SIG-M5 treated with dmso at 0.1 percent for 504 hours (cell line): Measurements from ENCODE around the gene ZNRF4.
"Not testable (repeated sequence)": the region's sequence is repeated elsewhere in the genome, so short reads cannot be mapped to it uniquely, and the experiment has no call there.

Experiments
- DNase-seq: peaks from one replicate; lab custom pipeline; 2025; ENCODE audit not compliant: unreplicated experiment; lab: John Stamatoyannopoulos, UW

The ZNRF4 gene

DNA sequence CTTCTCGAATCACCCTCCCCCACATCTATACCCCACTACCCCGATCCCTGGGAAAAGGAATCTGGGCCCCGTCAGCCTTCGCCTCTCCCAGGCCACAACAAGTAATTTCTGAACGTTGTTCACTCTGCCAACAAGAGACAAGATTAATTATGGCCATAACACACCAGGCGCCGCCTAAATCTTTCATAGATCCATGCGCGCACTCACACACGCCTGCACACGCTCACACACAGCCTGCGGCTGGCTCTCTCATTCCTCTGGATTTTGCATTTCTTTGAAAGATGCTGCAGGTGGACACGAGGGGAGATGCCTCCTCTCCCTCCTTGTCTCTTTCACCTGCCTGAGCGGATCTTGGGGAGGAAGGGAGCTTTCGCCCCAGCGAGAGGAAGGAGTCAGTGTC is 17.1 kb downstream of the ZNRF4 start:
- no peak for DNase-seq

- no peak for DNase-seq
Observed at GRCh38 chr19:5473646-5474045, 18.4 kb downstream of the ZNRF4 start.

- DNase-seq: no peak
Observed at GRCh38 chr19:5477451-5478215, 22.4 kb downstream of the ZNRF4 start.

- DNase-seq: no peak
Observed at GRCh38 chr19:5478241-5478924, 23.2 kb downstream of the ZNRF4 start.

DNA sequence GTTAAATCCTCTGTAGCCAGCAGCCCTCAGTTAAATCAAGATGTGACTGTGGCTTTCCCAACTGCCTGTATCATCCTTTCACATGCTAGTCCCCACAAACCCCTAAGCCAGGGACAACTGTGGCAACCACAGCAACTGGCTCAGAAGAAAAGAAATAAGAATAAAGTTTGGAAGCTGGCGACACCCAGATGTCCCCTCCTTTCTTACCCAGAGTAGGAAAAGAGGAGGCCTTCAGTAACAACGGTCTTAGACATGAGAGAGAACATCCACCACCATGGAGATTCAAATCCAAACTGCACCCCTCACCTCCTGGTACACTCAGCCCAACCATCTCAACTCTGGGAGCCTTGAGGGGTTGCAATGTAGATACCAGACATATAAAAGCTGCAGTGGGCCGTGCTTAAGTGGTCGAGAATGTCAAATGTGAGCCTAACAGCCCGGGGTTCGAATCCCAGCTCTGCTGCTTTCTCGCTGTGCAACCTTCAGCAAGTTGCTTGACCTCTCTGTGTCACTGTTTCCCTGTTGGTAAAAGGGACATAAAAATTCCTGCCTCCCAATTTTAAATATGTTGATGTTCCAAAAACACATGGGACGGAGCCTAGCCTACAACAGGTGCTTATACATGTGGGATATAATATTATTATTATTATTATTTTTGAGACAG is 23.8 kb downstream of the ZNRF4 start:
- no peak for DNase-seq

DNA sequence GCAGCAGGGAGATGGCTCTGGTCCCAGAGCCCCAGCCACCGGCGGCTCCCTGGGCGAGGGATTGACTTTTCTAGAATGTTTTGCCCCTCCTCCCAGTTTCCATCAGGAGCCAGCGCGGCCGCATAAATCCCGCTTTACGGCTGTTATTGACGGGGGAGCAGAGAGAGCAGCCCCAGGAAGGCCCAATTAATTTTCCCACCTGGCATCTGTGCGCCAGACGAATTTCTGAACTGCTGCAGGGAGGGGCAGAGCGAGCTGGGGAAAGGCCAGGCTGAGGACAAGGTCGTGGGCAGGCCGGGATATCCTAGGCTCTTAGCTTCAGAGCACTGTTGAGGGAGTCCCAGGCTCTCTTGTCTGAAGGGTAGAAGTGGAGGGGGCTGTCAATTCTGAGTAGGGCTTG is 24.7 kb downstream of the ZNRF4 start:
- no peak for DNase-seq

DNA sequence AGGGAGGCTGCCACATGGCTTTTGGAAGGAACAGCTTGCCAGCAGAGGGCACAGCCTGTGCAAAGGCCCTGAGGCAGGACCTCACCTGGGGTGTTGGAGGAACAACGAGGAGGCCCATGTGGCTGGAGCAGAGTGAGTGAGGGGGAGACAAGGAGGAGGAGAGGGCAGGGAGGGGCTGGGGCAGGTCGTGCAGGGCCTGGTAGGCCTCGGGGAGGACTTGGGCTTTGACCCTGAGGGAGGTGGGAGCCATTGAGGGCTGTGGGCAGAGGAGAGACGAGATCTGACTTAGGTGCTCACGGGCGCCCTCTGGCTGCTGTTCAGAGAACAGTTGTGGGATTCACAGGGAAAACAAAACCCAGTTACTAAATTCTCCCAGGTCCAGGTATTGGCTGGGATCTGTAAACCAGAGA is 25.2 kb downstream of the ZNRF4 start:
- no peak for DNase-seq

GRCh38 chr19:5481957-5482356 is 26.7 kb downstream of the ZNRF4 start:
- DNase-seq: no peak

GRCh38 chr19:5484398-5485285 is 29.4 kb downstream of the ZNRF4 start:
- no peak for DNase-seq

- DNase-seq: no peak
Observed at GRCh38 chr19:5485286-5485636, 30.0 kb downstream of the ZNRF4 start.

DNA sequence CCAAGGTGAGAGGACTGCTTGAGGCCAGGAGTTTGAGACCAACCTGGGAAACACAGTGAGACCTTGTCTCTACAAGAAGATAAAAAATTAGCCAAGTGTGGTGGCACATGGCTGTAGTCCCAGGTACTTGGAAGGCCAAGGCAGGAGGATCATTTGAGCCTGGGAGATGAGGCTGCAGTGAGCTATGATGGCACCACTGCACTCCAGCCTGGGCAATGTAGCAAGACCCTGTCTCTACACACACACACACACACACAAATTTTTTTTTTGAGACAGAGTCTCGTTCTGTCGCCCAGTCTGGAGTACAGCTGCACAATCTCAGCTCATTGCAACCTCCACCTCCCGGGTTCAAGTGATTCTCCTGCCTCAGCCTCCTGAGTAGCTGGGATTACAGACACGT is 30.4 kb downstream of the ZNRF4 start:
- DNase-seq: not testable (repeated sequence)

DNA sequence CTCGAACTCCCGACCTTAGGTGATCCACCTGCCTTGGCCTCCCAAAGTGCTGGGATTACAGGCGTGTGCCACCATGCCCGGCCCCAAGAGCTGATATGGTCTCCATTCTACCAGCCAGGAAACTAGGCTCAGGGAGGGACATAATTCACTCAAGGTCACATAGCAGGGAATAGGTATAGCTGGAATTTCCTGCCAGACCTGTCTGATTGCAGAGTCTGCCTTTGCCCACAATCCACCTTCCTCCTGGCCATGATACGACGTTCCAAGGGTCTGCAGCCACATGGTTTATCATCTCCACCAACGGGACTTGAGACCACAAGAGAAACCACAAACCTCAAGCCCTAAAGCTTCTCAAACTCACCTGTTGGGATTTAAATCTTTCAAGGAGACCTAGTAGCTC is 32.0 kb downstream of the ZNRF4 start:
- no peak for DNase-seq

DNA sequence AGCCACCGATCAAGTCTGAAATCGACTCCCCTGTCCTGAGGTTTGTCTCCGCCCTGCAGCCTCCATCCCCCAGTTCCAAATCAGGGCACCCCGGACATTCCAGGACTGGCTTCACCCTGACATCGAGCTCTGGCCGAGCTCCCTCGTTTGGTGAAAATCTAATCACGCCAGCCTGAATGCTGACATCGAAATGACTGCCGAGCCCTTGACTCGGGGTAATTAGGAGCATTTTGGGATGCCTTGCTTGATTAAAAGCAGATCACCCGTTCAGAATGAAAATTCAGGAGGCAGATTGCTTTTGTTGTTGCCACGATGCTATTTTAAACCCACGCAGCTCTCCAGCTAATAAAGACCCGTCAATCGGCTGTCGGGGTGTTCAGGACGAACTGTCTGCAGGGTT is 34.3 kb downstream of the ZNRF4 start:
- DNase-seq: no peak

DNA sequence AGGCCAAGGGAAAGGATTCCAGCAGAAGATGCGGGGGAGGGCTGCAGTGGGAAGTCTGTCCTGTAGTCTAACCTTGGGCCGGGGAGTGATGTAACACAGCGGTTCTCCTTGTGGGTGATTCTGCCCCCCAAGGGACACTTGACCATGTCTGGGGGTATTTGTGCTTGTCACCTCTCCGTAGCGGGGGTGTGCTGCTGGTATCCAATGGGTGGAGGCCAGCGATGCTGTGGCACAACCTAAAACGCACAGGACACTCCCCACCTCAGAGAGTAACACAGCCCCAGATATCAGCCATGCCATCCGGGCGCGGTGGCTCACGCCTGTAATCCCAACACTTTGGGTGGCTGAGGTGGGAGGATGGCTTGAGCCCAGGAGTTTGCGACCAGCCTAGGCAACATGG is 36.3 kb downstream of the ZNRF4 start:
- DNase-seq: no peak

GRCh38 chr19:5492281-5492634 is 37.0 kb downstream of the ZNRF4 start:
- DNase-seq: no peak

DNA sequence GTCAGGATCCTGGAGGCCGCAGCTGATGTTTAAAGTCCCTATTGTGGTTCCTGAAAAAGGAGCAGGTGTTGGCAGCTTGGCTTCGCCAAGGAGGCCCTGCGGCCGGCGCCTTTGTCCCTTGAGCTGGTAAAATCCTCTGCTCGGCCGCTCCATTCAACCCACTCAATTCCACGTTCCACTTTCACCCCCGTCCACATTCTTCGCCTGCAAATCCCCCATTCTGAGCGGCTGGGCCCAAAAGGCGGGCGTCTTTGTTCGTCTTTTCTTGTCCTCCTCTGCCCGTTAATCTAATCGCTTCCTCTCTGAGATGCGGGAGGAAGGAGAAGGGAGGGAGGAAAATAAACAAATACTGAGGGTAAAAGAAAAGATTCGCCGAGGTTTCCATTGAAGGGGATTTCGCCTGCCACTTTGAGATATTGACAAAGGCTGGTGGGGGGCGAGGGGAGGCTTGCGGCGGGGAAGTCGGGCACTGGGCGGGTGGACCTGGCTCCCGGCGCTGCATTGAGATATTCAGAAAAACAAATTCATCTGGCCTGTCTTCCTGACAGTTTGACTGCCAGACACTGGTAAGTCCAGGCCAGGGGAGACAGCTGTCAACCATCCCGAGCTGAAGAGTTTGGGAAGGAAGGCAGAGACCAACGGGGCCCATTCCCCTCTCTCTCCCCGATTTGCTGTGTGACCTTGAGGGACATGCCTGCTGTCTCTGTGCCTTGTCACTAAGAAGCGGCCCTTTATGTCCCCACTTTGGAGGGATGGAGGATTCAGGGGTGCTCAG is 37.6 kb downstream of the ZNRF4 start:
- DNase-seq: no peak

DNA sequence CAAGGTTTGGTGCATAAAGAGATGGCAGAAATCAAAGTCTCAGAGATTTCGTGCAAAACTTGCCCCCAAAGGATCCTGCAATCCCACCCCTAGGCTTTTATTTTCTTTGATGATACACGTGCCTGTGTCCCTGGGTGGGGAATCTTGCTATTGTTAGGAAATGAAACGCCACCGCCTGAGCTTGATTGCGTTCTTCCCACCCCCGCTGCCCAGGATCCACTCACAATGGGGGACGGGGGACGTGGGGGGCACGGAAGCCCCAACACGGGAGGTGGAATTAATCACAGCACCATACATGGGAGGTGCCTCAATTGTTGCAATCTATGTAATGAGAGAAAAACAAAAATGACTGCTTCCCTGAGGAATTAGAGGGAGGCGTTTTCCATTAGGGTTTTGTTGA is 39.6 kb downstream of the ZNRF4 start:
- DNase-seq: no peak

DNA sequence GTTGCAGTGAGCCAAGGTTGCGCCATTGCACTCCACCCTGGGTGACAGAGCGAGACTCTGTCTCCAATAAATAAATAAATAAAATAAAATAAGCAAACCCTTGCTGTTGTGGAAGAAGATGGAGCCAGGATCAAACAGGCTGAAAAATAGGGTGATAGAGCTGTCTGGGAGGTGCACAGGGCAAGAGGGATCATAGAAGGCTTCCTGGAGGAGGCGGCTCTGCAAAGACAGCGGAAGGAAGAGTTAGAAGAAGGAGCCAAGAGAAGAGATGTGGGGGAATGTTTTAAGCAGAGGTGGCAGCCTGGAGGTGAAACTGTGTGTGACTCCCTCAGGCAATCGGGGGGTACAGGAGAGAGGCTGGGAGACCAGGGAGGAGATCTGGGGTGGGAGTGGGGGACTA is 40.6 kb downstream of the ZNRF4 start:
- no peak for DNase-seq

DNA sequence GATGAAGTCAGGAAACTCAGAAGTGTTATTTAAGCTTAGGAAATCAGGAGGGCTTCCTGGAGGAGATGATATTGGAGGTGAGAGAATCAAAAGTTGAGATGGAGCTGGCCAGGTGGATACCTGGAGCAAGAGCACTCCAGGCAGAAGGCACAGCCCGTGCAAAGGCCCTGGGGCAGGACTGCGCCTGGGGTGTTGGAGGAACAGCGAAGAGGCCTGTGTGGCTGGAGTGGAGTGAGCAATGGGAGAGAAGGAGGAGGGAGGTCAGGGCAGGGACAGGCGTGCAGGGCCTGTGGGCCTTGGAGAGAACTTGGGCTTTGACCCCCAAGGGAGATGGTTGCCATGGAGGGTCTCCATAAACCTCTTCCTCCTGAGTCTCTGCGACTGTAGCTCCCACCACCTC is 42.1 kb downstream of the ZNRF4 start:
- DNase-seq: no peak

DNA sequence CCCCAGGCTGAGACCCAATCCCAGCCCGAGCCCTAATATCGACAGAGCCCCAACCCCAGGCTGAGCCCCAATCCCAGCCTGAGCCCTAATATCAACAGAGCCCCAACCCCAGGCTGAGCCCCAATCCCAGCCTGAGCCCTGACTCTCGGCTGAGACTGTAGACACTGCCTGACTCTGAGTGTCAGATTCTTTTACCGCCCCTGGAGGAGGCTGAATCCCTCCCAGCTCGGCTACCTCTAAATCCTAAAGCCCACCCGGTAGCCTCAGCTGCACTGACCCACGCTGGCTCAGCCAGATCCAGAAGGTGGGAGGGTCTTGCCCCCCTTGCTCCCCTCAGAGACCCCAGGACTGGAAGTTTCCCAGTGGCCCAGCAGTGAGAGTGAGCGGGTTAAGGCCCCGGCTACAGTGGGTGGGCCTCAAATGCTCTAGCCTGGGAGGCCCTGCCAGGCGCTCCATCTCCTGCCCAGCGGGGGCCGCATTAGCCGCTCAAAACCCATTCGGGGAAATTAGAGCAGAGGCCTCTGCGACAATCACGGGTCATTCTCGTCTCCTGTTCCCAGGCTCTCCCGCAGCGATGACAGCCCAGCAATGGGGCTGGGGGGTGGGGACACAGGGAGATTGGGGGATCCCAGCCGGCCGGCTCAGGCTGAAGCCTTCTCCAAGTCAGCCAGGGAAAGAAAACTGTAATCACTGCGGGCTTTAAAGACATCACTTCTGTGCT is 43.8 kb downstream of the ZNRF4 start:
- no peak for DNase-seq
